Liver (tissue), 9 donors: Measurements from ENCODE around the gene PCGF2. TPM values are rescaled to one million over a fixed set of nuclear protein-coding genes. Genes with fewer than 3 reads are reported as not detected.

Experiments used
- DNase-seq: peaks from one replicate; pipeline ENCODE4 v3.0.0-alpha.2; 2017; ENCODE audit warnings: low spot score
- H3K27ac ChIP-seq, 2 donors: one replicate each; pipeline ENCODE4 v1.7.0; 2013; ENCODE audit warnings: inconsistent platforms in 2 of 2, low read length in 2 of 2, control low read depth in 1 of 2, low read depth in 1 of 2, mild to moderate bottlenecking in 1 of 2
- H3K27me3 ChIP-seq, 4 donors: one replicate each; pipeline versions ENCODE4 v1.6.1 to v1.7.0; 2013; ENCODE audit warnings: low read length in 3 of 4, inconsistent platforms in 1 of 4, mild to moderate bottlenecking in 1 of 4, moderate library complexity in 1 of 4; ENCODE audit not compliant: control insufficient read depth in 4 of 4, insufficient read depth in 4 of 4
- H3K36me3 ChIP-seq, 4 donors: one replicate each; pipeline versions ENCODE4 v1.6.1 to v1.7.0; 2013; ENCODE audit warnings: low read length in 3 of 4, mild to moderate bottlenecking in 3 of 4, low read depth in 1 of 4, moderate library complexity in 1 of 4; ENCODE audit not compliant: control insufficient read depth in 4 of 4, insufficient read depth in 3 of 4
- H3K4me1 ChIP-seq, 4 donors: one replicate each; pipeline versions ENCODE4 v1.6.1 to v1.7.0; 2013; ENCODE audit warnings: low read length in 3 of 4, mild to moderate bottlenecking in 3 of 4, moderate library complexity in 1 of 4; ENCODE audit not compliant: control insufficient read depth in 4 of 4, insufficient read depth in 4 of 4
- H3K4me3 ChIP-seq, 3 donors: one replicate each; pipeline versions ENCODE4 v1.6.1 to v1.7.0; 2013; ENCODE audit warnings: low read length in 3 of 3, control low read depth in 1 of 3, low read depth in 1 of 3, mild to moderate bottlenecking in 1 of 3
- H3K9ac ChIP-seq, 2 donors: one replicate each; pipeline ENCODE4 v1.7.0; 2013; ENCODE audit warnings: low read length in 2 of 2, mild to moderate bottlenecking in 2 of 2, moderate library complexity in 2 of 2, control low read depth in 1 of 2, low read depth in 1 of 2
- H3K9me3 ChIP-seq, 4 donors: one replicate each; pipeline versions ENCODE4 v1.6.1 to v1.7.0; 2013; ENCODE audit warnings: low read length in 3 of 4; ENCODE audit not compliant: control insufficient read depth in 4 of 4
- EGR1 ChIP-seq, 2 donors: IDR thresholded peaks; 2 replicates each; pipeline ENCODE4 v1.6.1; 2016 to 2018; ENCODE audit warnings: antibody characterized with exemption in 2 of 2, low read depth in 2 of 2
- FOXA1 ChIP-seq: IDR thresholded peaks from 2 replicates; pipeline ENCODE4 v1.6.1; 2016; ENCODE audit warnings: antibody characterized with exemption
- FOXA2 ChIP-seq: IDR thresholded peaks from 2 replicates; pipeline ENCODE4 v1.6.1; 2016; ENCODE audit warnings: antibody characterized with exemption
- GABPA ChIP-seq, 2 donors: IDR thresholded peaks in 1 of 2; conservative IDR thresholded peaks in 1 of 2; 2 replicates each; pipeline ENCODE4 v1.6.1; 2016; ENCODE audit warnings: antibody characterized with exemption in 2 of 2, mild to moderate bottlenecking in 1 of 2, moderate library complexity in 1 of 2
- HNF4A ChIP-seq, 2 donors: conservative IDR thresholded peaks; 2 replicates each; pipeline ENCODE4 v1.6.1; 2016; ENCODE audit warnings: antibody characterized with exemption in 2 of 2, mild to moderate bottlenecking in 2 of 2
- HNF4G ChIP-seq: IDR thresholded peaks from 2 replicates; pipeline ENCODE4 v1.6.1; 2016; ENCODE audit warnings: antibody characterized with exemption
- JUND ChIP-seq, 2 donors: IDR thresholded peaks; 2 replicates each; pipeline ENCODE4 v1.6.1; 2016; ENCODE audit warnings: antibody characterized with exemption in 2 of 2
- NR2F2 ChIP-seq: IDR thresholded peaks from 2 replicates; pipeline ENCODE4 v1.6.1; 2016; ENCODE audit warnings: antibody characterized with exemption
- RAD21 ChIP-seq, 2 donors: IDR thresholded peaks; 2 replicates each; pipeline ENCODE4 v1.6.1; 2016; ENCODE audit warnings: antibody characterized with exemption in 2 of 2, mild to moderate bottlenecking in 2 of 2
- RXRA ChIP-seq, 2 donors: IDR thresholded peaks; 2 replicates each; pipeline ENCODE4 v1.6.1; 2017 to 2018; ENCODE audit warnings: antibody characterized with exemption in 2 of 2, mild to moderate bottlenecking in 1 of 2
- SP1 ChIP-seq: IDR thresholded peaks from 2 replicates; pipeline ENCODE4 v1.6.1; 2018; ENCODE audit warnings: antibody characterized with exemption, mild to moderate bottlenecking
- TAF1 ChIP-seq: conservative IDR thresholded peaks from 2 replicates; pipeline ENCODE4 v1.6.1; 2016; ENCODE audit warnings: antibody characterized with exemption, mild to moderate bottlenecking
- YY1 ChIP-seq: IDR thresholded peaks from 2 replicates; pipeline ENCODE4 v1.6.1; 2016; ENCODE audit warnings: antibody characterized with exemption, mild to moderate bottlenecking
- WGBS: extraction: QIAGEN DNeasy Blood & Tissue Kit; methylation state at CpG from one replicate; pipeline ENCODE4 v1.1.7; 2013; 5-methylcytosine and 5-hydroxymethylcytosine counted together
- polyA plus RNA-seq, 2 donors: library from polyadenylated mRNA; stranded (reverse) in 1 of 2; unstranded in 1 of 2; fragments of 200-250 nt in 1 of 2; fragments of >200 nt in 1 of 2; fragmentation: Nextera tagmentation in 1 of 2; extraction: Ambion mirVana in 1 of 2; gene quantifications; one replicate each; pipeline versions ENCODE4 v1.2.1 to v1.2.3, GENCODE V29; 2013 to 2015
- total RNA-seq, 2 donors: library from RNA; depleted of rRNA; stranded (reverse); fragments of >200 nt; gene quantifications; one replicate each; pipeline ENCODE4 v1.2.3, GENCODE V29; 2014
- TF ChIP-seq, protein P1 (sequence below): fragments of 150-350 bp; IDR thresholded peaks from 2 replicates; pipeline ENCODE4 v1.5.1; 2017; ENCODE audit warnings: improper control_type of control experiment, low read depth, low read length; ENCODE audit not compliant: missing input control
- TF ChIP-seq, protein P2 (sequence below): IDR thresholded peaks from 2 replicates; pipeline ENCODE4 v1.6.1; 2016; ENCODE audit warnings: antibody characterized with exemption
- TF ChIP-seq, protein P3 (sequence below): IDR thresholded peaks from 2 replicates; pipeline ENCODE4 v1.6.1; 2016; ENCODE audit warnings: antibody characterized with exemption
- TF ChIP-seq, protein P4 (sequence below): IDR thresholded peaks from 2 replicates; pipeline ENCODE4 v1.6.1; 2016; ENCODE audit warnings: antibody characterized with exemption, mild to moderate bottlenecking
- donor health status: healthy.
- donor health status: healthy.
- donor health status: healthy.
- donor health status: healthy.
- donor health status: healthy.

PCGF2 gene
- 1 to 10 TPM; 1.2 to 2.2 TPM for total RNA-seq
- polyA plus RNA-seq: 1 to 10 TPM; 1.3 to 3.2 TPM

DNA sequence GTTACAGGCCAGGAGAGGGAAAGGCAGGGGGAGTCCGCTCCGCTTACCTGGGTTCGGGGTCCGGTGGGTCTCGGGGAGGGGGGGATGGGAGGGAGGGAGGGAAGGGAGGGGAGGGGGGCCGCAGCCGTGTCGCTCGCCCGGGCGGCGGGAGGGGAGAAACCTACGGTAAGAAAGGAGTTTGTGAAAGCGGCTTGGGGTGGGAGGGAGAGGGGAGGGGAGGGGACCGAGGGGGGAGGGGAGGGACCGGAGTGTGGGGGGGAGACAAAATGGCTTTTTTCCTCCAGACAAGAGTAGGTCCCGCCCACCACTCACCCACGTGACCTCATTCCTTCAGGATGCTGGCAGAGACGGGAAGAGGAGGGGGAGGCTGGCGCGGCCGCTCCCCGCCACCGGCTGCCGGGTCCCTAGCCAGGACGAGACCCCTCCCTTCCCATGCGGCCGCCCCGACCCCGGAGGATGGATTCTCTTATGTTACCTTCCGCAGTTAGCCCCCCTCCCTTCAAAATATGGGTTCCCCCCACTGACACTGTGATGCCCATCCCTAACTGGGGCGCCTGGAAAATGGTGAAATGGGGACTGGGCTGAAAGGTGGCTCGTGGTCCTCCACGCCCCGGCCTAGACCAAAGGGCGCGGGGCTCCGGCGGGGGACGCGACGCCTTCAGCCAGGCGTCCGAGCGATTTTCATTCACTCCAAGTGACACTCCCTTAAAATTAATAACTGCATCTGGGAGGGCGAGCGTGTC, at the start of gene PCGF2:
TSS of gene PCGF2 (minus strand) at position 188 of the 743 bp plus-strand sequence. CDS start 7,934 bp downstream, outside the sequence.
- Histone ChIP-seq H3K9ac (peak within 1 kb of the TSS in 1 of 2 donors; percentile 26), H3K4me3 (peak within 1 kb of the TSS; percentile 22 to 71 (median 60)), H3K36me3 (no peaks in the 10 kb centered on the region), H3K4me1 (peaks cover 15 to 47% (median 36%) of the 10 kb centered on the region in 4 donors), H3K27me3 (no peaks in the 10 kb centered on the region), H3K27ac (peak within 1 kb of the TSS; percentile 38 to 69), H3K9me3 (no peaks in the 10 kb centered on the region)
- 2% methylated on average over 47 of the region's 47 CpGs for WGBS
- TF ChIP-seq FOXA2 (no peak), TAF1 (no peak), GABPA (IDR thresholded peaks at IDR 0.05 in 1 of 2, conservative IDR thresholded peaks at IDR 0.05 in 1 of 2) (no peak), YY1 (no peak), FOXA1 (no peak), JUND (IDR thresholded peaks at IDR 0.05) (no peak), HNF4A (conservative IDR thresholded peaks at IDR 0.05) (no peak), SP1 (no peak), EGR1 (IDR thresholded peaks at IDR 0.05; ENCODE audit: low read depth in 2 of 2) (no peak), RAD21 (IDR thresholded peaks at IDR 0.05) (no peak)
- TF ChIP-seq, protein P1, sequence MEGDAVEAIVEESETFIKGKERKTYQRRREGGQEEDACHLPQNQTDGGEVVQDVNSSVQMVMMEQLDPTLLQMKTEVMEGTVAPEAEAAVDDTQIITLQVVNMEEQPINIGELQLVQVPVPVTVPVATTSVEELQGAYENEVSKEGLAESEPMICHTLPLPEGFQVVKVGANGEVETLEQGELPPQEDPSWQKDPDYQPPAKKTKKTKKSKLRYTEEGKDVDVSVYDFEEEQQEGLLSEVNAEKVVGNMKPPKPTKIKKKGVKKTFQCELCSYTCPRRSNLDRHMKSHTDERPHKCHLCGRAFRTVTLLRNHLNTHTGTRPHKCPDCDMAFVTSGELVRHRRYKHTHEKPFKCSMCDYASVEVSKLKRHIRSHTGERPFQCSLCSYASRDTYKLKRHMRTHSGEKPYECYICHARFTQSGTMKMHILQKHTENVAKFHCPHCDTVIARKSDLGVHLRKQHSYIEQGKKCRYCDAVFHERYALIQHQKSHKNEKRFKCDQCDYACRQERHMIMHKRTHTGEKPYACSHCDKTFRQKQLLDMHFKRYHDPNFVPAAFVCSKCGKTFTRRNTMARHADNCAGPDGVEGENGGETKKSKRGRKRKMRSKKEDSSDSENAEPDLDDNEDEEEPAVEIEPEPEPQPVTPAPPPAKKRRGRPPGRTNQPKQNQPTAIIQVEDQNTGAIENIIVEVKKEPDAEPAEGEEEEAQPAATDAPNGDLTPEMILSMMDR: no peak
- TF ChIP-seq, protein P2, sequence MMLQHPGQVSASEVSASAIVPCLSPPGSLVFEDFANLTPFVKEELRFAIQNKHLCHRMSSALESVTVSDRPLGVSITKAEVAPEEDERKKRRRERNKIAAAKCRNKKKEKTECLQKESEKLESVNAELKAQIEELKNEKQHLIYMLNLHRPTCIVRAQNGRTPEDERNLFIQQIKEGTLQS: no peak
- TF ChIP-seq, protein P3, sequence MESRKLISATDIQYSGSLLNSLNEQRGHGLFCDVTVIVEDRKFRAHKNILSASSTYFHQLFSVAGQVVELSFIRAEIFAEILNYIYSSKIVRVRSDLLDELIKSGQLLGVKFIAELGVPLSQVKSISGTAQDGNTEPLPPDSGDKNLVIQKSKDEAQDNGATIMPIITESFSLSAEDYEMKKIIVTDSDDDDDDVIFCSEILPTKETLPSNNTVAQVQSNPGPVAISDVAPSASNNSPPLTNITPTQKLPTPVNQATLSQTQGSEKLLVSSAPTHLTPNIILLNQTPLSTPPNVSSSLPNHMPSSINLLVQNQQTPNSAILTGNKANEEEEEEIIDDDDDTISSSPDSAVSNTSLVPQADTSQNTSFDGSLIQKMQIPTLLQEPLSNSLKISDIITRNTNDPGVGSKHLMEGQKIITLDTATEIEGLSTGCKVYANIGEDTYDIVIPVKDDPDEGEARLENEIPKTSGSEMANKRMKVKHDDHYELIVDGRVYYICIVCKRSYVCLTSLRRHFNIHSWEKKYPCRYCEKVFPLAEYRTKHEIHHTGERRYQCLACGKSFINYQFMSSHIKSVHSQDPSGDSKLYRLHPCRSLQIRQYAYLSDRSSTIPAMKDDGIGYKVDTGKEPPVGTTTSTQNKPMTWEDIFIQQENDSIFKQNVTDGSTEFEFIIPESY: no peak
- peak; percentile 68 for DNase-seq

DNA sequence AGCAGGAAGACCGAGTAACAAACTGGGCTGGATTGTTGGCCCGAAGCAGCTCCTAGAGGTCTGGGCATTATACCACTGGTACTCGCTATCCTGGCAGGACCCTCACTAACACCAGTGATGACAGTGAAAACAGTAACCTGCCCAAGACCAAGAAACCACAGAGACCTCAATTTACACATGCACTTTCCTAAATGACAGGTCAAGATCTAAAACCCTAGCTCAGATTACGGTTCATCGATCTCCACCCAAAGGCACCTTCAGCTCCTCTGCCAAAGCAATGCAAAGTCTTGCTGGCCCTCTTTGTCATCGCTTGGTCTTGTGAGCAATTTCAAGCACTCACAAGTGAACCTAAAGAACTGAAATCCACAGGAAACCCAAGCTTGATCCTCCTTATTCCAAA, 49.7 kb upstream of the PCGF2 start:
- peaks cover 9 to 19% (median 18%) of the 10 kb centered on the region in 4 donors for H3K36me3 ChIP-seq
- H3K27me3 ChIP-seq: no peaks in the 10 kb centered on the region
- 88% methylated on average over 6 of the region's 6 CpGs for WGBS
- TF ChIP-seq EGR1 (IDR thresholded peaks at IDR 0.05; ENCODE audit: low read depth in 2 of 2) (no peak), YY1 (no peak), JUND (IDR thresholded peaks at IDR 0.05) (no peak), HNF4G (no peak), RXRA (IDR thresholded peaks at IDR 0.05) (no peak), NR2F2 (no peak), HNF4A (conservative IDR thresholded peaks at IDR 0.05) (no peak), FOXA2 (no peak), FOXA1 (no peak), TAF1 (no peak)
- TF ChIP-seq, protein P4, sequence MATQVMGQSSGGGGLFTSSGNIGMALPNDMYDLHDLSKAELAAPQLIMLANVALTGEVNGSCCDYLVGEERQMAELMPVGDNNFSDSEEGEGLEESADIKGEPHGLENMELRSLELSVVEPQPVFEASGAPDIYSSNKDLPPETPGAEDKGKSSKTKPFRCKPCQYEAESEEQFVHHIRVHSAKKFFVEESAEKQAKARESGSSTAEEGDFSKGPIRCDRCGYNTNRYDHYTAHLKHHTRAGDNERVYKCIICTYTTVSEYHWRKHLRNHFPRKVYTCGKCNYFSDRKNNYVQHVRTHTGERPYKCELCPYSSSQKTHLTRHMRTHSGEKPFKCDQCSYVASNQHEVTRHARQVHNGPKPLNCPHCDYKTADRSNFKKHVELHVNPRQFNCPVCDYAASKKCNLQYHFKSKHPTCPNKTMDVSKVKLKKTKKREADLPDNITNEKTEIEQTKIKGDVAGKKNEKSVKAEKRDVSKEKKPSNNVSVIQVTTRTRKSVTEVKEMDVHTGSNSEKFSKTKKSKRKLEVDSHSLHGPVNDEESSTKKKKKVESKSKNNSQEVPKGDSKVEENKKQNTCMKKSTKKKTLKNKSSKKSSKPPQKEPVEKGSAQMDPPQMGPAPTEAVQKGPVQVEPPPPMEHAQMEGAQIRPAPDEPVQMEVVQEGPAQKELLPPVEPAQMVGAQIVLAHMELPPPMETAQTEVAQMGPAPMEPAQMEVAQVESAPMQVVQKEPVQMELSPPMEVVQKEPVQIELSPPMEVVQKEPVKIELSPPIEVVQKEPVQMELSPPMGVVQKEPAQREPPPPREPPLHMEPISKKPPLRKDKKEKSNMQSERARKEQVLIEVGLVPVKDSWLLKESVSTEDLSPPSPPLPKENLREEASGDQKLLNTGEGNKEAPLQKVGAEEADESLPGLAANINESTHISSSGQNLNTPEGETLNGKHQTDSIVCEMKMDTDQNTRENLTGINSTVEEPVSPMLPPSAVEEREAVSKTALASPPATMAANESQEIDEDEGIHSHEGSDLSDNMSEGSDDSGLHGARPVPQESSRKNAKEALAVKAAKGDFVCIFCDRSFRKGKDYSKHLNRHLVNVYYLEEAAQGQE: no peak
- TF ChIP-seq, protein P1: no peak
- peaks cover 4 to 37% (median 26%) of the 10 kb centered on the region in 4 donors for H3K4me1 ChIP-seq
- no peak overlapping the region for H3K27ac ChIP-seq
- H3K9ac ChIP-seq: no peak overlapping the region
- H3K9me3 ChIP-seq: no peaks in the 10 kb centered on the region
- H3K4me3 ChIP-seq: peak overlapping the region in 2 of 3 donors; percentile 5 to 82
- DNase-seq: no peak
